HG02943 (cell line): ENCODE results near the gene RYR3.

ENCODE experiments used
- ATAC-seq: cut with Tn5 transposase; IDR thresholded peaks from one replicate; pipeline ENCODE4 v1.9.1; 2021; ENCODE audit warnings: mild to moderate bottlenecking, low read depth, moderate library complexity; ENCODE audit not compliant: unreplicated experiment

The RYR3 gene

DNA sequence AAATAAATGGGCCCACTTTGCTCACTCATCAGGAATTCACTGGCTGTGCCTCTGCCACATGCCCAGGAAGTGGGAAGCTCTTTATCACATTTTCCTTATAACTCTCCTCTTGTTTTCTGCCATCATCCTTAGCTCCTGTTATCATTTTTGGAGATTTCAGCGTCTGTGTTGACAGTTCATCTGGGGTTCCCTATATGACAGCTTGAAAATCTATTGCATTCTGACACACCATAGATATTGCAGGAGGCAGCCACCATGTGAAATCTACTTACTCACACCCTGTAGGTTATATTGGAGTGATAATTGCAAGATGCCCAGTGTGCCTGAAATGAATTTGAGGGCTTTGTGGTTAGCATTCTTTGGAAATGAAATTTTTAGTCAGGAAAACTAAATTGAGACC lies 132.9 kb downstream of the RYR3 start:
- ATAC-seq: no peak

- ATAC-seq: no peak
Measured at GRCh38 chr15:33445984-33446383, 135.2 kb downstream of the RYR3 start.

- no peak for ATAC-seq
Measured at GRCh38 chr15:33448151-33448550, 137.4 kb downstream of the RYR3 start.

DNA sequence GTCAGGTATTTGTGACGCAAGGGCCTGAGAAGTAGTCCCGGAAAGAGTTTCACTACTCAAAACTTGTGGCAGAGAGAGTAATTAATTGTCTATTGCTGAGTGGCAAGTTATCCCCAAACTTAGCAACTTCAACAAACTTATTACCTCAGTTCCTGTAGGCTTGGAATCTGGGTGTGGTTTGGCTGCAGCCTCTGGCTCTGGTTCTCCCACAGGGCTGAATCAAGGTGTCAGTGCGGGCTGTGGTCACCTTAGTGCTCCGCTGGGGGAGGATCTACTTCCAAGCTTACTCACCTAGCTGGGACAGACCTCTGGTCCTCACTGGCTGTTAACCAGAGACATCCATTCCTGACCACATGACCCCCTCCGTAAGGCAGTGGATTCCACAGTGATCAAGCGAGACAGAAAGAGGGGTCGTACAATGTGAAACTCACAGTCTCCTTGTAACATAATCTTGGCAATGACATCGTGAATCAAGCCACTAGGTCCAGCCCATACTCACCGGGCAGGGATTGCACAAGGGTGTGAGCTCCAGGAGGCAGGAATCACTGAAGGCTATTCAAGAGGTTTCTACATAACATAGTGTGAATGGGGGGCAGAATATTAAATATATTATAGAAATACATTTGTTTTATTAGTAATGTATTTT lies 138.3 kb downstream of the RYR3 start:
- no peak for ATAC-seq

GRCh38 chr15:33449810-33450209 lies 139.0 kb downstream of the RYR3 start:
- ATAC-seq: no peak

GRCh38 chr15:33451385-33451784 lies 140.6 kb downstream of the RYR3 start:
- no peak for ATAC-seq

GRCh38 chr15:33453761-33454160 lies 143.0 kb downstream of the RYR3 start:
- ATAC-seq: no peak

DNA sequence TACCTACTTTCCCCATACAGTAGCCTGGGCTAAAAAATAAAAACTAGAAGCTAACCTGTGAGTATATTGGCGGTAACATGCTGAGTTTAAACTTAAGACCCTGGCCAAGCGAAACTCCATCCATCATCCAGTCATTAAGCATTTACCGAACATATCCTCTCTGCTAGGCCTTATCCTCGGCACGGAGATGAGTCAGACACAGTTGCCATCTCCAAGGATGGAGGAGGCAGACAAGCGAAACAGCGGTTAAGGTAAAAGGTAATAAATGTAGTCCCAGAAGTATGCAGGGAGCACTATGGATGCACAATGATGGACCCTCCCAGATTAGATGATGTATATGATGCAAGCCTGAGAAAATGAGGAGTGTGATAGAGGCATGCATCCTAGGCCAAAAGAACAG lies 143.6 kb downstream of the RYR3 start:
- ATAC-seq: no peak

- ATAC-seq: no peak
Measured at GRCh38 chr15:33454996-33455395, 144.2 kb downstream of the RYR3 start.

DNA sequence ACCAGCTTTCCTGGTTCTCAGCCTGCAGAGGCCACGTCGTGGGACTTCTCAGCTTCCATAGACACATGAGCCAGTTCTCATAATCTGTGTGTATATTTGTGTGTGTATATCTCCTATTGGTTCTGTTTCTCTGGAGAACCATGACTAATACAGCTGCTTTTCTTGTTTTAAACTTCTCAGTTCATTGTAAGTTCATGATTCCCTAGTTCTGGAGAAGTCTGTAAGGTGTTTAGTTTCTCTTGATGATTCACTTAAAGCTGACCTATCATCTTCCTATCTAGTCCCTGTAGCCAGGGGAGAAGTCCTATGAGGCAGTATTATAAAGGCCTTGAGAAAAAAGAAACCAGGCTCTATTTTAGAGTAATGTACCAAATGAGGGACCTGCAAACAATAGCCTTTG lies 147.7 kb downstream of the RYR3 start:
- no peak for ATAC-seq

DNA sequence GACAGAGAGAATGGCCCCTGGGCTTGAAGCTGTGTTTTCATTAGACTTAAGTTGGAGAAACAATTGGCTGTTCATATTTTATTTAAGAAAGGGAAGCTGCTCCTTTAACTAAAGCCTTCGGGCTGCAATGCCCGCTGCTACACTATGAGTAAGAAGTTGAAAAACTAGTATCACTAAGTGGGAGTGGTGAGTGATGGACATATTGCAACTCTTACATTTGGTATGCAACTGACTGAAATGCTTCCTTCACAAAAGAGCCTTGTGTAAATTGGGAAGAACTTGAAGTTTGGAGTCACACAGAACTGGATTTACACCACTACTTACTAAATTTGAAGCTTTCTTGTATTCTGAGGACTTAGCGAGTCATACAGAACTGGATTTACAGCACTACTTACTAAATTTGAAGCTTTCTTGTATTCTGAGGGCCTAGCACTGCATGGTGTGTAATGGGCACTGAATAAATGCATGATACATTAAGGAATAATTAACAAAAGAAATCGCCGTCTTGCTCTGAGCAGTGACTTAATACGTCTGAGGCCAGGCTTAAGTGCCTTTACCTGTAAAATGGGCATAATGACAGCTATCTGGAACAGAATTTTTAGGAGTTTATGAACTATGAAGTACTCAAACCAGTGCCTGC lies 149.5 kb downstream of the RYR3 start:
- ATAC-seq: no peak

DNA sequence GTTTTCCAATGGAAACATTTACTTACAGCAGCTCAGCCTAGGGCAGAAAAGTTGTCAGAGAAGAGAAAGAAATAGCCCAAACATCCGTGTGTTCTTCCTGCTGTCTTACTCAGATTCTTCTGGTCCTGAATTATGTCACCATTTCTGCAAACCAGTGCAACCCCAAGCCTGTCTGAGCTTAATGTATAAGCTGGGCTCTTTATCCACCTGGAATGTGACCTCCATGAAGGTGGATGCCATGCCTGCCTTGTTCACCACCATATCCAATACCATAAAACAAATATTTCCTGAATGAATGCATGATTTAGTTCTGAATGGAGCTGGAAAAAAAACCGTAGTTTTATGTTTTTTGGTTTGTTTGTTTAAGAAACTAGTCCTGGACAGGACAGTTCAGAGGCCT lies 150.9 kb downstream of the RYR3 start:
- ATAC-seq: no peak

- no peak for ATAC-seq
Measured at GRCh38 chr15:33467146-33467815, 156.5 kb downstream of the RYR3 start.

- no peak for ATAC-seq
Measured at GRCh38 chr15:33467816-33468163, 157.0 kb downstream of the RYR3 start.

- ATAC-seq: no peak
Measured at GRCh38 chr15:33468740-33469139, 158.0 kb downstream of the RYR3 start.

DNA sequence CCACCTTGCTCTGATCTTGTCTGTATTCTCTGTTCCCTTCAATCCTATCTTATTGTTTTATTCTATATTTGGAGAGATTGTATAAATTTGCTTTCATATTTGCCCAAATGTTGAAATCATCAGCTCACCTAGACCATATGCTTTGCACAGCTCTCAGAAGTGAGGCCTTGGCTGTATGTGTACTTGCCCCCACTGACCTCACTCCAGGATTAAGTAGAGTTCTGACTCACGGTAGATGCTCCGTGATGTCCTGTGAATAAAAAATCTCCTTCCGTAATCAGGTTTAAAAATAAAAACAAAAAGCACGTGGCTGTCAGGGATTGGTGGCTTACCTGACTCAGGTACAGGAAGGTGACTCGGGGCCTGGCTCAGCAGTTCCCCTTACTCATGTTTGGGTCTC lies 162.2 kb downstream of the RYR3 start:
- ATAC-seq: no peak

- ATAC-seq: no peak
Measured at GRCh38 chr15:33473714-33474113, 162.9 kb downstream of the RYR3 start.

DNA sequence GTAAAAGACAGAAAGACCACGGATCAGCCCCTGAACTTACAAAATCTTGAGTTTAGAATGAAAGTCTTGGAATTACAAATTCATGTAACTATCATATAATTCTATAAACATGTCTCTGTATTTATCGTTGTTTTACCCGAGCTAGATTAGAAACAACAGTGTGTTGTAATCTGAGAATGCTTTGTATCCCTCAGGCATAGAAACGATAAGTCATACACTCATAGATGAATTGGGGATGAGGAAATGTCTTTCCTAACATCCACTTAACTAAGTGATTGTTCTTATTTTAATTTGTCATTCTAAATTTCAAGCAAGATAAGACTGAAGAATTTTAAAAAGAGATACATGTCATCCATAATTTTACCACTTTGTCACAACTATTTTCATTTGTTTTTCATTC lies 165.3 kb downstream of the RYR3 start:
- ATAC-seq: no peak

- ATAC-seq: no peak
Measured at GRCh38 chr15:33476908-33477307, 166.1 kb downstream of the RYR3 start.

GRCh38 chr15:33489335-33489734 lies 178.6 kb downstream of the RYR3 start:
- no peak for ATAC-seq

DNA sequence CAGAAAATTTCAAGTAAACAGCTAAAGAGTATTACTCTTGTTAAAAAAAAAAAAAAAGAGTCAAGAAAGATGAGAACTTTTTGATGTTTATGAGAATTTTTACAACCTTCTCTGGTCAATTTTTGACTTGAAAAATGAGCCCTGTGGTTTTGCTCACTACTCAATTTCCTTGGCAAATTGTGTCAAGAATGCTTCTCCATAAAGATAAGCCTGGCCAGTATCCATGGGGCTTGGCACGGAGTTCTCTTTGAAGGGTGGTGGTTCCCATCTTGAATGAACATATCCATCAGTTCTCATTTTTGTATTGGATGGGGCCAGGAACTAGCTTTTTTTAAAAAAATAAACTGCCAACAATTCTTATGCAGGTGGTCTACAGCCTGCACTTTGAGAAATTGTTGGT lies 179.9 kb downstream of the RYR3 start:
- no peak for ATAC-seq

DNA sequence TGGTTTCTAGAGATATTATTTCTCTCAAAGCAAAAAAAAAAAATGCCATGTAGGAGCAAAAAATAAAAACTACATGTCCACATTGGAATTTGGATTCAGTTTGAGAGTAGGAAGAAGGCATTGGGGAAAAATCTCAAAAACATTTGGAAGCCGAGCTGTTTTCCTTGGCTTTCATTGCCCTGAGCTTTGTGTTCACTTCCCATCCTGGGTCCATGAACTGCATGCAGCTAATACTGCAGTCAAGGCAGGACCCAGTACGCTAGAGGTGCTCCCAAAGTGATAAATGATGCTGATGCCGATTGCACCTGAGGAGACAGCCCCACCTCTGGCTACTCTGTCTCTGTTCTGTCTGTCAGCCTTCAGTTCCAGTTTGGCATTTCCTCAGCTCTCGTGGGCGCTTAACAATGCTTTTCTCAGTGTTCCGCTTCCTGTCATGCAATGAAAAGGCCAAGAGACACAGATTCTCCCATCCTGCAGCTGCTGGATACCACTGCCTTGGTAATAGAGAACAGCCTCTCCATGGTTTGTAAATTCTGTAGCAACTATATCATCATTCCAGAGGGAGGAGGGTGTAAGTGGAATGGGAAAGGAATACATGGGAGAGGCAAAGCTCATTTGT lies 181.8 kb downstream of the RYR3 start:
- ATAC-seq: no peak
